K562 (cell line): ENCODE data around the gene EPHA2.

Source experiments
- NFE2L1 ChIP-seq: fragments of 450-650 bp; IDR thresholded peaks from 2 replicates; pipeline ENCODE4 v1.6.1; 2016; ENCODE audit warnings: missing genetic modification characterization, low read depth, mild to moderate bottlenecking, missing compliant biosample characterization, moderate library complexity, borderline replicate concordance
- YY1 ChIP-seq, 3 experiments: IDR thresholded peaks; 2 replicates each; pipeline ENCODE4 v1.6.1; 2011; ENCODE audit warnings: low read length in 2 of 3, mild to moderate bottlenecking in 2 of 3, moderate library complexity in 2 of 3, borderline replicate concordance in 1 of 3, control low read depth in 1 of 3, low read depth in 1 of 3; ENCODE audit not compliant: insufficient read depth in 3 of 3, insufficient replicate concordance in 2 of 3, control insufficient read depth in 1 of 3, insufficient read length in 1 of 3; ENCODE audit errors: extremely low read depth in 1 of 3
- ZC3H8 ChIP-seq: fragments of 450-650 bp; IDR thresholded peaks from 2 replicates; pipeline ENCODE4 v1.6.1; 2017
- TF ChIP-seq, protein P1 (sequence below), 3 experiments: fragments of 200-800 bp in 1 of 3; sonication (Bioruptor generic) in 1 of 3; sonication (generic) in 1 of 3; formaldehyde crosslinking in 1 of 3; IDR thresholded peaks; 2 replicates each; pipeline versions ENCODE4 v1.6.1 to v1.8.0; 2016 to 2022; ENCODE audit warnings: mild to moderate bottlenecking in 2 of 3, missing compliant biosample characterization in 2 of 3, missing genetic modification characterization in 2 of 3, missing genetic modification reagents in 1 of 3

DNA sequence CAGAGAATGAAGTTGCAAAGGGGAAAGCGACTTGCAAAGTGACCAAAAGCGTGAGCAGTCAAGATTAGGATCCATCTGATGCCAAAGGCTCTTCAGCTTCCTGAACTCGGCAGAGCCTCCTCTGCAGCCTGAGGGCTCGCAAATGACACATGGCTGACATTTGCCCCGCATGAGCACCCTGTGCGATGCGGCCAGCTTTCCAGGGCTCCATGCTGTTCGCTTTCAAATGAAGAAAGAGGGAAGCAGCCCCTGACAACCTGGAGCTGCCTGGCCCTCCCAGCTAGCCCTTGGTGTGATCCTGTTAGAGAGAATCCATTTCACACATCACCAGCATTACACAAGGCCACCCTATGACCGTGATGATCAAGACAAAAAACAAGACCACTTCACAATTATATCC is 62.3 kb downstream of the EPHA2 start:
- TF ChIP-seq, protein P1, sequence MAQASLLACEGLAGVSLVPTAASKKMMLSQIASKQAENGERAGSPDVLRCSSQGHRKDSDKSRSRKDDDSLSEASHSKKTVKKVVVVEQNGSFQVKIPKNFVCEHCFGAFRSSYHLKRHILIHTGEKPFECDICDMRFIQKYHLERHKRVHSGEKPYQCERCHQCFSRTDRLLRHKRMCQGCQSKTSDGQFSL (CRISPR knock-in tag; IDR thresholded peaks at IDR 0.05), result no peak
- TF ChIP-seq, protein P1 (tag; IDR thresholded peaks at IDR 0.05), result no peak
- TF ChIP-seq NFE2L1 (tag), result no peak
- TF ChIP-seq ZC3H8, result no peak
- no peak for TF ChIP-seq YY1 (IDR thresholded peaks at IDR 0.05; ENCODE audit: borderline replicate concordance in 1 of 3, control insufficient read depth in 1 of 3, extremely low read depth in 1 of 3, insufficient read depth in 3 of 3, insufficient read length in 1 of 3, insufficient replicate concordance in 2 of 3, low read depth in 1 of 3, low read length in 2 of 3)
